GM21367 (cell line): Measurements from ENCODE around the gene CEND1.
"Not testable (repeated sequence)": the region's sequence is repeated elsewhere in the genome, so short reads cannot be mapped to it uniquely, and the experiment has no call there.

Source experiments
- ATAC-seq: cut with Tn5 transposase; IDR thresholded peaks from one replicate; pipeline ENCODE4 v1.9.1; 2021; ENCODE audit not compliant: unreplicated experiment

CEND1 gene

DNA sequence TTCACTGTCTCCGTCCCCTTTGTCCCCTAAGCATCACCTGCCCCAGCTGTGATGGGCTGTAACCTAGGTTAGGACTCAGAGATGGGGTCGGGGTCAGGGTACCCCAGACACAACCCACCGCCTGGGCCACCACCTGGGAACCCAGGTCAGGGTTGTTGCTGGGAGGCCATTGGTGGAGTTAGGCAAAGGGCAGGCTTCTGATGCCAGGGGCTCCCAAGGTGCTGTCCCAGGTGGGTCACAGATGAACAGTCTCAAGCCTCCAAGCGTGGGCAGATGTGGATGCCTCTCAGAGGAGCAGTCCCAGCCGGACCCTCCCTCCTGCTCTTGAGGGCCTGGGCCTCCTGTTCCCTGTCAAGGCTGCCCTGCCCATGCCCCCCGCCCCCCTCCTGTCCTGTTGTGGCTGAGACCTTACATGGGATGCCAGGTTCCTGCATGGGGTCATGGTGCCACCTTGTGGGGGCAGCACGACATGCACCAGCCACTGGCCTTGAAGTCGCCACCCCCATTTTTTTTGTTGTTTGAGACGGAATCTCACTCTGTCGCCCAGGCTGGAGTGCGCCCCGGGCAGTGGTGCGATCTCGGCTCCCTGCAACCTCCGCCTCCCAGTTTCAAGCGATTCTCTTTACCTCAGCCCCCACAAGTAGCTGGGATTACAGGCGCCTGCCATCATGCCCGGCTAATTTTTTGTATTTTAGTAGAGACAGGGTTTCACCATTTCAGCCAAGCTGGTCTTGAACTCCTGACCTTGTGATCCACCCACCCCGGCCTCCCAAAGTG lies 24.7 kb downstream of the CEND1 start:
- ATAC-seq: no peak

DNA sequence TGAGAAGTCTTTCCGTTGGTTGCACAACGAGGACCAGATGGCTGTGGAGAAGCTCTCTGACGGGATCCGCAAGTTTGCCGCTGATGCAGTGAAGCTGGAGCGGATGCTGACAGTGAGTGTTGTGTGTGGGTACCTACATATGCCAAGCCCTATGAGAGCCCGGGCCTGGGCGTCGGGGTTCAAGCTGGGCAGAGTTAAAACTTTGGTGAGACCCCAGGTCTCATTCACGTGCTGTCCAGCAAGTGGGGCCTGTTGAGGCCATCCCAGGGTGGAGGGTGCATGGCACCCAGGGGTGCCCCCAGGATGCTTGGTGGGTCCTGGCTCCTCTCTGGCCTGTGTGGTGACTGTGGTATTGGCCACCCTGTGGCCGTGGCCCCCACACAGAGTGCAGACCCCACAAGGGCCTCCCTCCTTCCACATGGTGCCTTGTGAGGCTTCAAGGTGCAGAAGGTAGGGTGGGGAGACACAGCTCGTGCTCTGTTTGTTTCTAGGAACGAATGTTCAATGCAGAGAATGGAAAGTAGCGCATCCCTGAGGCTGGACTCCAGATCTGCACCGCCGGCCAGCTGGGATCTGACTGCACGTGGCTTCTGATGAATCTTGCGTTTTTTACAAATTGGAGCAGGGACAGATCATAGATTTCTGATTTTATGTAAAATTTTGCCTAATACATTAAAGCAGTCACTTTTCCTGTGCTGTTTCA lies 25.4 kb downstream of the CEND1 start:
- no peak for ATAC-seq

DNA sequence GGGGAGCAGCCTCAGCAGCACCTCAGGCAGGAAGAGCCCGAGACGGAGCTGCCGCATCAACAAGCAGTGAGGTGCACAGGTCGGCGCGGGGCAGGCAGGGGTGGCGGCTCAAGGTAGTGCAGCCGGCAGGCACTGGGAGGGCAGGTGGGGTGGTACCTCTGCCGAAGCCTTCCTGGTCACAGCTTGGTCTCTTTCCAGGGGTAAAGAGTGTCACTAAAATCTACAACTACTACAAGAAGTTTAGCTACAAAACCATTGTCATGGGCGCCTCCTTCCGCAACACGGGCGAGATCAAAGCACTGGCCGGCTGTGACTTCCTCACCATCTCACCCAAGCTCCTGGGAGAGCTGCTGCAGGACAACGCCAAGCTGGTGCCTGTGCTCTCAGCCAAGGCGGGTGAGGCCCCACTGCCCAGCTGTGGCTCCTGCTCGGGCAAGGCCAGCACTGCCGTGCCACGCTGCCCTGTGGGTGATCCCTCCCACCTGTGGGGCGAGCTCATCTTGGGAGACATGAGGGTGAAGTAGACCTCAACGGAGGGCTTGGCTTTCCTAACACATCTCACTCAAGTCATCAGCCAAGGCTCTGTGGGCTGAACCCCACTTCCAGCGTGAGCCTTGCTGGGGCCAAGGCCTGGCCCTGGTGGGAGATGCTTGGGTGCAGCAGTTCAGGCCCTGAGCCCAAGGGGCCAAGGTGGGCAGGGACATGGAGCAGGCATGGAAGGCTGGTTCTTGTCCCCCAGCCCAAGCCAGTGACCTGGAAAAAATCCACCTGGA lies 26.2 kb downstream of the CEND1 start:
- no peak for ATAC-seq

DNA sequence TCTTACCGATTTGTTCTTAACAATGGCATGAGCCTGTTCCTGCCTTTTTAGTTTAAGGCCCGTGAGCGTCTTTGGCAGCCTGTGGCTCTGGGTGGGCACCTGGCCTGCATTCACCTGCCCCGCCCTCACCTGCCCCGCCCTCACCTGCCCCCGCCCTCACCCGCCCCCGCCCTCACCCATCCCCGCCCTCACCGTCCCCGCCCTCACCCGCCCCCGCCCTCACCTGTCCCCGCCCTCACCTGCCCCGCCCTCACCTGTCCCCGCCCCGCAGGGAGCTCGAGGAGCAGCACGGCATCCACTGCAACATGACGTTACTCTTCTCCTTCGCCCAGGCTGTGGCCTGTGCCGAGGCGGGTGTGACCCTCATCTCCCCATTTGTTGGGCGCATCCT lies 26.8 kb downstream of the CEND1 start:
- ATAC-seq: no peak

DNA sequence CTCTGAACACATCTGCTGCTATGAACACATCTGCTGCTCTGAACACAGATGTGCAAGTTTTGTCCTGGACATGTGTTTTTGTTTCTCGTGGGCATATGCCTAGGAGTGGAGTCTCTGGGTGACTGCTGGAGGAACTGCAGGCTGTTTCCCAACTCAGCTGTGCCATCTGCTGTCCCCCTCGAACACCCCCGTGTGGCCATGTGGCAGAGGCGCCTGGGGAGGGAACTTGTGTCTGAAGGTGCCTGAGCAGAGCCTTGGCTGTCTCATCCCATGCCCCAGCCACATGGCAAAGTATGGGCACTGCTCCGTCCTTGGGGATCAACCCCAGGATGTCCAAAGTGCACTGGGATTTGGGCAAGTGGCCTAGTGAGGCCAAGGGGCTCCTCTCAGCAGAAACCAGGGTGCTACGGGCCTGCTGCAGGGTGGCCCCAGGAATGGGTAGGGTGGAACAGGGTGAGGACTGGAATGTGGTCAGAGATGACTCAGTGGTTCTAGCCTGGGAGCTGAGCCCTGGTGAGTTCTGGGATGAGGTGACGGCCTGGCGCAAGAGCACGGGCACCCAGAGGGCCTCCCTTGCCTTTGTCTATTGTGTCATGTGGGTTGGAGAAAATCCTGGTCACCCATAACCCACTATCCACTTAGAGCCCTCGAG lies 27.3 kb downstream of the CEND1 start:
- ATAC-seq: no peak

DNA sequence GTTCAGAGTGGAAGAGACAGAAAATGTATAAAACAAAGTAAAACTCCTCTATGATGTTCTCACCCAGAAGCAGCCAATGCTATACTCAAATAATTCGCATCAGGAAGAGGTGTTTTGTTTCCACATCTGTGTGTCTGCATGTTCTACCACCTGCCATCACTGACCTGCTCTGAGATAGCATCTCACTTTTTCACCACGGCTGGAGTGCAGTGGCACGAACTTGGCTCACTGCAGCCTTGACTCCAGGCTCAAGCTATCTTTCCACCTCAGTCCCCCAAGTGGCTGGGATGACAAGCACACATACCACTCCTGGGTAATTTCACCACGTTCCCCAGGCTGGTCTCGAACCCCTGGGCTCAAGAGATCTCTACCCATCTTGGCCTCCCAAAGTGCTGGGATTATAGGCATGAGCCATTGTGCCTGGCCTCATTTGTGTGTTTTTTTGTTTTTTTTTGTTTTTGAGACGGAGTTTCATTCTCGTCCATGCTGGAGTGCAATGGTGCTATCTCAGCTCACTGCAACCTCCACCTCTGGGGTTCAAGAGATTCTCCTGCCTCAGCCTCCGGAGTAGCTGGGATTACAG lies 28.3 kb downstream of the CEND1 start:
- no peak for ATAC-seq

DNA sequence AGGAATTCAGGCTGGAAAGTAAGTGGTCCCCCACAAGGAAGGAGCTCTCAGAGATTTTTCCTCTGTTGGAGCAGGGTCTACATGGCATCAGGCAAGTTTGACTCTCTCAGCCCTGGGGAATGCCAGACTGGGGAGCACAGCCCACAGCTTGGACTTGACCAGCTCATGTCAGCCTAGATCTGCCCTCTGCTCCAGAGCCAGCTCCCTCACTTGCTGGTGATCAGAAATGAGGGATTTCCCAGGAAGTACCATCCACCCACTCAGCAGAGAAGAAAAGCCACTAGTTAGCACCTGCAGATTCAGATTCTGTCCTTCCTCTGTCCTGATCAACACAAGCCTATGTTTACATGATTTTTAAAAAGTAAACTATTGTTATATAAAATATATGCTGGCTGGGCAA lies 29.7 kb downstream of the CEND1 start:
- ATAC-seq: no peak

DNA sequence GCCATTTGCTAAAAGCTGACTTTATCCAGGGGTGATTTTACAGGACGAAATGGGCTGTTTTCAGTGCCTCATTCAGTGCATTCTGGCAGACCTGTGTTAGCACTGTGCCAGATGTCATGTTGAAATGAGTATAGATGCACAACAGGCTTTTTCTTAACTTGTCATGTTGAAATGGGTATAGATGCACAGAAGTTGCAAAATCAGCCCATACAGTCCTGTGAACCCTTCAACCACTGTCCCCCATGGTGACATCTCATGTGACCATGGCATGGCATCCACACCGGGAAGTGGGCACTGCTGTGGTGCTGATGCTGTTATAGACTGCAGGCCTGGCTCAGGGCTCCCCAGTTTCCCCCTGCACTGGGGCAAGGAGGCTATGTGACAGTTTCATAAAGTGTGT lies 40.2 kb downstream of the CEND1 start:
- ATAC-seq: no peak

DNA sequence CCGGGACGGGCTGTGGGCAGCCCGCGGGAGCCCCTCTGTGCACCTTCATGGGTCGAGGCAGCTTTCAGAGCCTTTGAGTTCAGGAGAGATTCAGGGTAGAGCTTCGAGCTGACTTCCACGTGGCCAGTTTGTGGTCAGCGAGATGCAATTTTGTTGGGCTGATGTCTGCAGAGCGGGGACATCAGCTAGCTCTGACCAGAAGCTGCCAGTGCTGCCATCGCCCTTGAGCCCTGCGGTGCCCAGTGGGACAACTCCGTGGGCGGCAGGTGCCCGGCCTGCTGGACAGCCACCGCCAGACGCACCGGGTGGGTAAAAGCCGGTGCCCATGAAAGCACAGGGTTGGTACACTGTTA lies 41.9 kb downstream of the CEND1 start:
- no peak for ATAC-seq

DNA sequence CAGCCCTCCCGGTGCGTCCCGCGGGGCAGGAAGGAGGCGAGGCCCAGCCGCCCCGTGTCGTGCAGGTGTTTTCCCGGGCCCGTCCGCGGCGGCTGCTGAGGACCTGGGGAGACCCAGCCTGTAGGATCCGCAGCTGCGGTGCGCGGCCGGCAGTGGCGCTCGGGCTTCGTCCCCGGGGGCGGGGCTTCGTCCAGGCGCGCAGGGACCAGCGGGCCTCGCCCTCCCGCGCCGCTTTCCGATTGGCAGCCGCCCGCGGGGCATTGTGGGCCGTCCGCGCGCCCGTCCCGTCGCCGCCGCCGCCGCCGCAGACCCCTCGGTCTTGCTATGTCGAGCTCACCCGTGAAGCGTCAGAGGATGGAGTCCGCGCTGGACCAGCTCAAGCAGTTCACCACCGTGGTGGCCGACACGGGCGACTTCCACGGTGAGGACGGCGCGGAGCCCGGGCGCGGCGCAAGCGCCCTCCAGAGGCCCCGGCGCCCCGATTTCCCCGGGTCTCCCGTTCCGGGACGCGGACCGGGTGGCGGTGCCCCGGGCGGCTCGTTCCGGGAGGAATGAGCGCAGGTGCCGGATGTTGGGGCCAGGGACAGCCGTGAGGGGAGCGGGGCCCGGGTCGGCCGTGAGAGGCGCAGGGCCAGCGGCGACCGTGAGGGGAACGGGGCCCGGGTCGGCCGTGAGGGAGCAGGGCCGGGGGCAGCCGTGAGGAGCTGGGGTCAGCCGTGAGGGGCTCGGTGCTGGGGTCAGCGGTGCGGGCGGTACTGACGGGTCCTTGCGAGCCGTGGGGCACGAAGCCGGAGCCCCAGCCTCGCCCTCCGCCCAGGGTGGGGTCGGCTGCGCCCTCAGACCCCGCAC lies 42.5 kb downstream of the CEND1 start, which contains the start of gene TALDO1:
TALDO1 (plus strand) TSS at position 307 of the 849 bp plus-strand sequence; CDS start at position 325, 18 bp downstream.
- peak; percentile 78 for ATAC-seq

DNA sequence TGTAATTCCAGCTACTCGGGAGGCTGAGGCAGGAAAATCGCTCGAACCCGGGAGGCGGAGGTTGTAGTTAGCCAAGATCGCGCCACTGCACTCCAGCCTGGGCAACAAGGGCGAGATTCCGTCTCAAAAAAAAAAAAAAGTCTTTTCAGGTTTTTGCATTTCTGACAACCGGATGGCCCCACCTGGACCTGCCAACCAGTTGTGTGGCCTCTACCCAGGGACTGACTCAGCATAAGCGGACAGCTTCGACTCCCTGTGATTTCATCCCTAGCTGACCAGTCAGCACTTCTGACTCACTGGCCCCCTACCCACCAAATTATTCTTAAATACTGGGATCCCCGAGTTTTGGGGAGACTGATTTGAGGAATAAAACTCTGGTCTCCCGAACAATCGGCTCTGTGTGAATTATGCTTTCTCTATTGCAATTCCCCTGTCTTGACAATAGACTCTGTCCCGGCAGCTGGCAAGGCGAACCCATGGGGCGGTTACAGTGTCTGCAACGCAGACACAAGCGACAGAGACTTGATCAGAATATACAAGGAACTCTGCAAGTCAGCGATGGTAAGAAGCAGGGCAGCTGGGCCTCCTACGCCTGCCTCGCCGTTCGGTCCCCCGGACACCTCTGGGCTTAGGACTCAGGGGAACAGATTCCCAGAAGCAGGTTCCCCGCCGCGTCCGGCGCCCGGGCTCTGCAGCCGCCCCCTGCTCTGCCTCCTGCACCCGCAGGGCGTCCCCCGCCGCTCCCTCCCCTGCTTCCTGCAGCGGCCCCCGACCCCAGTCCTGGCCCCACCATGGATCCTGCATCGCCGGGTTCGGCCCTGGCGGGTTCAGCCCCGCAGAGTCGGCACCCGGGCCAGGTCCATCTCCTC lies 43.4 kb downstream of the CEND1 start:
- ATAC-seq: peak; percentile 15

DNA sequence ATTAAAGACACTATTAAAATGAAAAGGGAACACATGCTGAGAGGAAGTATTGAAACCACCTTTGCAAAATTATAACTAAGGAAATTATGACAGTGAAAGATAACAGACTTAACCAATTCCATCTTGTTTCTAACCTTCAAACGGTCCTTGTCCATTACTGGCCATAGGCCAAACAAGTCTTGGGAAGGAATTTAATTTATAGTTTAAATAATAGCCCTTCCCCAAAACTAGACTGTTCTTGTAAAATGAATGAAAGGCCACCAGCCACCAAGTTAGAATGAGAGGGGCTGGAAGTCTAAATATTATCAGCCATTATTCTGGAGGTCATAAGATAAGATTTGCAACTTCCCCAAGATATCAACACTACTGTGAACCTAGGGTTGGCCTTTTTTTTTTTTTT lies 44.5 kb downstream of the CEND1 start:
- no peak for ATAC-seq

DNA sequence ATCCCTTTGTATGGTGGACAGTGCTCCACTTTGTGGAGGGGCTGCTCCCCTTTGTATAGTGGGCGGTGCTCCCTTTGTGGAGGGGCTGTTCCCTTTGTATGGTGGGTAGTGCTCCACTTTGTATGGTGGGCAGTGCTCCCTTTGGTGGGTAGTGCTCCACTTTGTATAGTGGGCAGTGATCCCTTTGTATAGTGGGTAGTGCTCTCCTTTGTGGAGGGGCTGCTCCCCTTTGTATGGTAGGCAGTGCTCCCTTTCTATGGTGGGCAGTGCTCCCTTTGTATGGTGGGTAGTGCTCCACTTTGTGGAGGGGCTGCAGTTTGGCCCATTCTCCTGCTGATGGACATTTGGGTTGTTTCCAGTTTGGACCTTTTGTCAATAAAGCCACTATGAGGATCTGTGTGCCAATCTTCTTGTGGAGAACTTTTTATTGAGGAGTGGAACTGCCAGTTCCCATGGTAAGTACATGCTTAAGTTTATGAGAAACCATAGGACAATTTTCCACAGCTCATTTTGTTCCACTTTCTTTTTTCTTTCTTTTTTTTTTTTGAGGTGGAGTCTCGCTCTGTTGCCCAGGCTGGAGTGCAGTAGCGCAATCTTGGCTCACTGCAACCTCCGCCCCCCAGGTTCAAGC lies 47.2 kb downstream of the CEND1 start:
- no peak for ATAC-seq

DNA sequence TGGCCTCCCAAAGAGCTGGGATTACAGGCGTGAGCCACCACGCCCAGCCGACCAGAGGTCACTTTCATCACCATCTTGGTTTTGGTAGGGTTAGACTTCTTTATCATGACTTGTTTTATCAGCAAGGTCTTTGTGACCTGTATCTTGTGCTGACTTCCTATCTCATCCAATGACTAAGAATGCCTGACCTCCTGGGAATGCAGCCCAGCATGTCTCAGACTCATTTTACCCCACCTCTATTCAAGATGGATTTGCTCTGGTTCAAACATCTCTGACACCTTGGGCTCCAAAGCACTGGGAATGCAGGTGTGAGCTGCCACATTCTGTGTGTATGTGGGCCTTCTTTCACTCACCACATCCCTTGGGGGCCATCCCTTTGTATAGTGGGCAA lies 47.7 kb downstream of the CEND1 start:
- no peak for ATAC-seq

DNA sequence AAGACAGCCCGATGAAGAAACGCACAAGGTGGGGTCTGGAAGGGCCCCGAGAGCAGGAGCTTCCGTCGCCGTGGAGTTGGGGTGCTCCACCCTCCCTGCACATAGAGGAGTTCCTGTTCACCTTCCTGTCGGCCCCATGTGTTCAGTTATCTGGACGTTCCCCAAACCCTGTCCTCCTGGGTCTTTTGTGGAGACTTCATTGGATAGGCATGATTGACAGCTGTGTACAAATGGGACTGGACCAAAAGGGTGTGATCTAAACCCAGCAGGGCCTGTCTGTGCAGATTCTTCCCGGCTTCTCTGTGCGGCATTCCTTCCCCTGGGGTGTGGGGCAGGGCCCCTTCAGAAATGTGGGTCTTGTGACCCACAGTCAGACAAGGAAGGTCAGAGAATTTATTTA lies 52.0 kb downstream of the CEND1 start:
- ATAC-seq: not testable (repeated sequence)

DNA sequence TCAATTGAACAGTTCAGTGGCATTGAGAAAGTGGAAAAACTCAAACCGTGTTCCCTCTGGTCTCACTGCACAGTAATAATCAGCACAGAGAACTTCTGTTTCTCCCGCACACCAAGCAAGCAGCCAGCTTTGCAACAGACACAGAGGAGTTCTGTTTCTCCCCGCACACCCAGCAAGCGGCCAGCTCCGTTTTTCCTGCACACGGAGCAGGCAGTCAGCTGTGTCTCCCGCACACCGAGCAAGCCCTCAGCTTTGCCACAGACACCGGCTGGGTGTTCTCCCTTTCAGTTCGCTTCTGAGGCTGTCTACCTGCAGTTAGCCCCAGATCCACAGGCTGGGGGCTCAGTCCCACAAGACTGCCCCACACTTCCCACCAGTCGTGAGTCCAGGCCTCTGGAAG lies 52.5 kb downstream of the CEND1 start:
- no peak for ATAC-seq
